Measurements from ENCODE around the gene OPCML.

Gene OPCML

DNA sequence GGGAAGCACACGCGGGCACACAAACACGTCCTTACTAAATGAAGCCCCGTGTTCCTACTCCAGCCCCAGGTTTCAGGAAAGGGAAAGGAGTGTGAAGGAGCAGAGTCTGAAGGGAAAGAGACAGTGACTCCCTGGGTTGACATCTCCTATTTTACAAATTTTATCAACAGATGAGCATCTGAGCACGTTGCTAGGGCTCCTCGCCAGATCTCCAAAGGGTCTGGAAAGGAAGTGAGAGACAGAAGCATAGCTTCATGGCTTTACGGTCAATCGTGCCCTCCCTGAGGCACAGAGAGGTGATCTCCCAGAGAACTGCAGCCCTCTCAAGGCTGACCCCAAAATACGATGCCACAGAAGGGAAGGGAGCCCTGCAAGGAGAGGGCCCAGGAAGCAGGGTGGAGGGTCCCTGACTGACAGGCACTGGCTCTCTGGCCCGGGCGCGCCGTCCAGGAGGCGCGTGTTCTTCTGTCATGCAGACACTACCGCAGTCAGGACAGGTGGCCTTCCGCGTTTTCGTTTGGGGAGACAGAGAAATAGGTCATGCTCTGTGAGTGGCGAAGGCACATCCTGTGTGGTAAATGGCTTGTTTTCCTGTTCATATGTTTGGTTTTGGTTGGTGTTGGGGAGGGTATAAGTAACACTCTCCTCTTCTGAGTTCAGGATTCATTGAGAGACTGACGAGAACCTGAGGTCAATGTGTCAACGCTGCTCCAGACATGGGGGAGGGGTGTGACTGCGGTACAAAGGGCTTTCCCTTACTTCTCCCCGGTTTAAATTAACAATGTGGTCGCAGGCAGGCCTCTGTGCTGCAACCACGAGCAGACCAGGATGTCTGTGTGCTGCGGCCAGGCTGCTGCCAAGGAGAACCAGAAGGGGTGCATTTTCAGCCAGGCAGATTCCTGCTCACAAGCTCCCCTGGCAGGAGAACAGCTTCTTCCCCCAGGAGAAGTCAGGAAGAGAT lies 813.3 kb downstream of the OPCML start:
- no peak for DNase-seq (ENCODE audit: low read depth)

DNA sequence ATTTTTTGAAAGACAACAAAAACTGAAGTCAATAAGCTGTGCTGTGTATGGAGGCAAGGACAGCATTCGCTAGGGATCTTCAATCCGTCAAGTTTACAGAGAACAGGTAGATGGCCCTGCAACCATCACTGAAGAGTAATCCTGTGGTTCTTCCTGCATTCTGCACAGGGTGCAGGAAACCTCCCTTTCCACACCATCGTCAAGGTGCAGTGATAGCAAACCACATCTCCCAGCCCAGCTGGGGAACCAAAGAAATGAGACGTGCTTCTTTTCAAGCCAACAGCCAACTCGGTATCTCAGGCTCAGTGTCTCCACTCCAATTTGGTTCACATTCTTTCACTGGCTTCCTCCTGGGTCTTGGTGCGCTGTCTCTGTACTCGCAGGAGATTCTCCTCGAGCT lies 814.5 kb downstream of the OPCML start:
- no peak for DNase-seq (ENCODE audit: low read depth)

- no peak for DNase-seq (ENCODE audit: low read depth)
These were observed 816.3 kb downstream of the OPCML start for GRCh38 chr11:132716037-132716436.

DNA sequence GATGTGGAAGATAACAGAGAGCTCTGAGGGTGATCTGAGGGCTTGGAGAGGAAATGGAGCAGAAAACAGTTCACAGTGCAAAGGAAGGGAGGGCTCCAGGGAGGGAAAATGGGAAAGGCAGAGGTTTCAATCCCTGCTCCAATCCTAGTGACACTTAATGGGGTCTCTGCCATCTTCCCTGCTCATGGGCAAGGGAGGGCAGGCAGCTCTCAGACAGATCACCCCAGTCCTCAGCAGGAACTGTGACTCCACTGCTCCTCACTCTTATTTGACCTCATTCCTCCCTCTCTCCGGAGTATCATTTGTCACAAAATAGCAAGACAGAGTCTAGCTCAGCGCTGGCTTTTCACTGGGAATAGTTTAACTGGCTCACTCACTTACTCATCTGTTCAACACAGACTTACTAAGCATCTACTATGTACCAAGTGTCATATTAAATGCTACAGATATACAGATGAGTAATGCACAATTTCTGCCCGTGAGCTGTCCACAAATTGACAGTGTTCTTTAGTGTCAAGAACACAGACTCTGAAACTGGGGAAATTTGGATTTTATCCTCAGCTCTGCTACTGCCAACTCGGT lies 817.4 kb downstream of the OPCML start:
- no peak for DNase-seq (ENCODE audit: low read depth)

- DNase-seq (ENCODE audit: low read depth), result no peak
These were observed 819.8 kb downstream of the OPCML start for GRCh38 chr11:132712466-132712865.

GRCh38 chr11:132704781-132705375 lies 827.4 kb downstream of the OPCML start:
- no peak for DNase-seq (ENCODE audit: low read depth)

DNA sequence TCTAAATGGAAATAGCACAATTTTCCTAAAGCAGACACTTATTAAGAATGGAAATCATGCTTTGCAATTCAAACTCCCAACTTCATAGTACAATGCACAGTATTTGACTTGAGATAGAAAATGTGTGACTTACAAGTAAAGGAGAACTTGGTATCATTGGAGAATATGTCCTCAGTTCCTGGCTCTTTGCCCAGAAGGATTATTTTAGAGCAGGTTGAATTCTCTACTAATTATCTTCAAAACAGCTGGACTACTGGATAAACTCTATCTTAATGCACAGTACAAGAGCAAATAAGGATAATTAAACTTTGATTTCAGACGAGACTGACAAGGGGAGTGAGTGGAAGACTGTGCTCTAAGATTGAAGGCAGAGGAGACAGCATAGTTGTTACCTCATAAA lies 839.4 kb downstream of the OPCML start:
- no peak for DNase-seq (ENCODE audit: low read depth)

GRCh38 chr11:132691848-132692550 lies 840.3 kb downstream of the OPCML start:
- DNase-seq (ENCODE audit: low read depth), result no peak

DNA sequence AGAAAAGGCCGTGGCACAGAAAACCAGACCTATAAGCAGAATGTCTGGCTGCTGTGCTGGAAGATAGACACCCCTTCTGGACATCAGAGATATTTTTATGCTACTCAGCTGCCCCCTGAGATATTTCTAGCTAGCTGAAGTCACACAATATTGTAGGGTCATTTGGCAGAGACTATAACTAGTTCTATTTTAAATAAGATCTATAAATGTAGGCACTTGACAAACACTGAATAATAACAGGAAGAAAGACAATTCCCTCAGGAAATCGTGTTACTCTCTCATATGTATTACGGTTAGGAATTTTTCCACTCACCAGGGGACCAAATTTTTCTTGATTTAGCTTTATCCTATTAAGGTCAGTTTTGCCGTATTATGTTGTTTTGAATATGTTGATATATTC lies 845.4 kb downstream of the OPCML start:
- DNase-seq (ENCODE audit: low read depth), result no peak

DNA sequence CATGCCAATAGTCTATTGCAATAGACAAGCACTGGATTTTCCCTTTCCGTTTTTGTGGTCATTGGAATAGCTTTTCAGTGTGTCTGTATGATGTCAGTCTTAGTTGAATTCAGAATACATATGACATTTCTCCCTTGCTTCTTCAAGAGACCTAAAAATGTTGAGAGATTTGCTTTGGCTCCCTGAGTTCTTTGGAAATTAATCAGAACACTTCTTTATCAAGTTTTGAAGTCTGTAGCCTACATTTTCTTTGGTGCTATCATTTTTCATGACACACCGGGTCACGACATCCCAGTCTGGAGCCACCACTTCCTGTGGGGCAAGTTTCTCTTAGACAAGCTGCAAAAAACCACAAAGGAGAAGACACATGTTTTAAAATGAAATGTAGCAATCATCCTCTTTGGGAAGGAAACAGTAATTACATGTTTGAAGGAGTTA lies 847.1 kb downstream of the OPCML start:
- no peak for DNase-seq (ENCODE audit: low read depth)

GRCh38 chr11:132683602-132684001 lies 848.7 kb downstream of the OPCML start:
- DNase-seq (ENCODE audit: low read depth), result no peak

- no peak for DNase-seq (ENCODE audit: low read depth)
These were observed 850.3 kb downstream of the OPCML start for GRCh38 chr11:132681971-132682370.

DNA sequence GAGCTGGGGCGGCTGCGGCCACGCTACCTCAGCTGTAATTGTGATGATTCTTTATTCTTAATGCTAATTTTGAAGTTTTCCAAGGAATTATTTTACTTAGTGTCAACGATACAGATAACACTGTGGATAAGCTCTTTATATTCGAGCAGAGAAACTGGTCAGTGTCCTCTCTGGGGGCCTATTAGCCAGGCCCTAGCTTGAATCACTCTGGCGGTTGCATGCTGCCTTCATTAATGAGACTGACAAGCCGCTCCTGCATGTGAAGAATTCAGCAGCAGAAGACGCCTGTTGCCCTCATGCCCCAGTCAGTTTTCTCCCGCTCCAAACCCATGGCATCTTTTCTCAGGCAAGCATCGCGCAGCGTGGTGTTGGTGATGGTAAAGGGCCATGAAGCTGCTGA lies 851.7 kb downstream of the OPCML start:
- no peak for DNase-seq (ENCODE audit: low read depth)

DNA sequence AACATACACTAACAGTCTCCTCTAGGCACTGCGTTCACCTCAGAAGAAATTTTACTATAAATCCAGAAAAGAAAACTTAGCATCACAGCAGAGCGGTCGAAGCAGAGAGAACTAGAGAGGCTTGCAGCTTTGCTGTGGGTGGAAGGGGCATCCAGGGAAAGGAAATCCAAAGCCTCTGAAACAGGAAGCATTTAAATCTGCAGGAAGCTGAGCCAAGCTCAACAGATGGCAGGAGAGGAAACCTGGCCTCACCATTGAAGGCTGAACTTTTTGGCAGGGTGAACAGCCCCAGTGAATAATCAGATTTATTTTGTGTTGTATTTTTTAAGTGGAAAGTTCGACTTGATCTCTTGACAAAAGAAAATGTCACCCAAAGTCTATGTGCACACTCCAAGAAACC lies 858.1 kb downstream of the OPCML start:
- no peak for DNase-seq (ENCODE audit: low read depth)

GRCh38 chr11:132671851-132672370 lies 860.4 kb downstream of the OPCML start:
- DNase-seq (ENCODE audit: low read depth), result no peak

- no peak for DNase-seq (ENCODE audit: low read depth)
These were observed 861.2 kb downstream of the OPCML start for GRCh38 chr11:132670921-132671675.

DNA sequence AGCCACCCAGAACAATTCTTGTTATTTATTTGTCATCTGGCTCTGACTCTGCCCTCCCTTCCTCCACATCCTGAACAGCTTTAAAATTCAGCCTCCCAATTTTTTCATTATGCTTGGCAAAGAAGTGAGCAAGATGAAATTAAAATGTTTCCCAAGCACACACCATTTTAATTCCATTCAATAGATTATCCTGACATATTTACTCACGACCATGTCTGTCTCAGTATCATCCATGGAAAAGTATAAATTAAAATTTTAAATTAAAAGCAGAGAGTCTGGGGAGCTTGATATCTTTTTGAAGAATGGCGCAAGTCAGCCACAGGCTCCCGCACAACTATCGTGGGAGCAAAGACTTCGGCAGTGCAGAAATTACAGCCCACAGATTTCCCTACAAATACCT lies 862.4 kb downstream of the OPCML start:
- DNase-seq (ENCODE audit: low read depth), result no peak

GRCh38 chr11:132665205-132665604 lies 867.1 kb downstream of the OPCML start:
- DNase-seq (ENCODE audit: low read depth), result no peak

GRCh38 chr11:132658696-132659095 lies 873.6 kb downstream of the OPCML start:
- no peak for DNase-seq (ENCODE audit: low read depth)

DNA sequence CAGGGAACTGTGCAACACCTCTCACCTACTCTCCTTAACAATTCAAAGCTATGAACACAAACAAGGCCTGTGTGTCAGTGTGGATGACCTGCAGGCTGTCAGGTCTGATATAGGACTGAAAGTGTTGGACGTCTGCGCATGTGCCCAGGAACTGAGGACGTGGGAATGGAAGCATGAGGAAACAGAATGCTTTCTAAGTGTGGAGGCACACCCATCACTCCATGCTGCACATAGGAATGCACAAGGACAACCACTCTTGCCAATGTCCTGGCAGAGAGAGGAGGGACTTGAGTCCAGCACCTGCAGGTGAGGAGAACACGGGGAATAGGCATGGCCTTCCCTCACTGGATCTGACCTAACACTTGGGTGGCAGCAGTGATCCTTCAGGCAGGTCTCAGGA lies 874.3 kb downstream of the OPCML start:
- no peak for DNase-seq (ENCODE audit: low read depth)

DNA sequence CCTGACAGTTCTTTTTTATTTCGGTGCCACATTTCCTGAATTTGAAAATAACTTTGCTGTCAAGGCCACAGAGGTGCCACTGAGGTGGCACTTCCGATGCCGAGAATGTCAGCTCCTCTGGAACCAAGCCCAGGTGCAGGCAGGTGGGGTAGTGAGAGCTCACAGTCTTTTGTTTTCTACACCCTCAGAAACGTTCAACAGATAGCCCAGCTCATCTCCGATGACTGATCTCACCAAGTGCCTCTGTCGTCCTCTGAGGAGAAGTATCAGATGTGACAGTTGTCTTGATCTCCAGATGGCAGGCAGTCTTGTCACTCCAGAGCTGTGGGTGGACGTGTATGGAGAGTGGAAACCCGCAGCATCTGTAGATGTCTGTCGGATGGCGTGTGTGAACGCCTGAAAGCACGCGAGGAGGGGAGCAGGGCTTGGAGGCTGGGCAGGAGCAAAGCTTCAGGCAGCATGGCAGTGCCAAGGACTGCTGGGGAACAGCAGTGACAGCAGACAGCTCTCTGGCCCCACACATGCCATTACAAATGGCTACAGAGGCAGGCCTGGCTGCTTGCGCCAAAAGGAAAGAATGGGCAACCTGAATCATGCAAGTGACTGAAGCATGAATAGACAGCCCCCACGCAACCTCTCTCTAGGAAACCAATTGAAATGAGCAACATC lies 877.0 kb downstream of the OPCML start:
- no peak for DNase-seq (ENCODE audit: low read depth)

Measured in stimulated activated CD8-positive, alpha-beta memory T cell treated with anti-CD3 and anti-CD28 coated beads, Interleukin-15, amount 100 ng/mL, for 1 hour (primary cell).